Frontal cortex (tissue), 4 donors: ENCODE measurements around the gene RFTN1. TPM values are rescaled to one million over a fixed set of nuclear protein-coding genes. Genes with fewer than 3 reads are reported as not detected.

Experiments used
- DNase-seq, 2 donors: peaks; one replicate each; pipeline ENCODE4 v3.0.0; 2012; ENCODE audit warnings: low spot score in 2 of 2
- FAIRE-seq: peaks from 2 replicates; lab custom pipeline; 2012; peaks lifted over from hg19 to GRCh38; lab: Jason Lieb, UNC
- total RNA-seq: library from RNA; depleted of rRNA; stranded (reverse); fragments of >200 nt; gene quantifications from one replicate; pipeline ENCODE4 v1.2.3, GENCODE V29; 2014
- donor health status: control.
- donor health status: control.
- donor health status: control.

The RFTN1 gene, protein sequence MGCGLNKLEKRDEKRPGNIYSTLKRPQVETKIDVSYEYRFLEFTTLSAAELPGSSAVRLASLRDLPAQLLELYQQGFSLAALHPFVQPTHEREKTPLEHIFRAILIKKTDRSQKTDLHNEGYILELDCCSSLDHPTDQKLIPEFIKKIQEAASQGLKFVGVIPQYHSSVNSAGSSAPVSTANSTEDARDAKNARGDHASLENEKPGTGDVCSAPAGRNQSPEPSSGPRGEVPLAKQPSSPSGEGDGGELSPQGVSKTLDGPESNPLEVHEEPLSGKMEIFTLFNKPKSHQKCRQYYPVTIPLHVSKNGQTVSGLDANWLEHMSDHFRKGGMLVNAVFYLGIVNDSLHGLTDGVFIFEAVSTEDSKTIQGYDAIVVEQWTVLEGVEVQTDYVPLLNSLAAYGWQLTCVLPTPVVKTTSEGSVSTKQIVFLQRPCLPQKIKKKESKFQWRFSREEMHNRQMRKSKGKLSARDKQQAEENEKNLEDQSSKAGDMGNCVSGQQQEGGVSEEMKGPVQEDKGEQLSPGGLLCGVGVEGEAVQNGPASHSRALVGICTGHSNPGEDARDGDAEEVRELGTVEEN
- total RNA-seq = 11.0 TPM

DNA sequence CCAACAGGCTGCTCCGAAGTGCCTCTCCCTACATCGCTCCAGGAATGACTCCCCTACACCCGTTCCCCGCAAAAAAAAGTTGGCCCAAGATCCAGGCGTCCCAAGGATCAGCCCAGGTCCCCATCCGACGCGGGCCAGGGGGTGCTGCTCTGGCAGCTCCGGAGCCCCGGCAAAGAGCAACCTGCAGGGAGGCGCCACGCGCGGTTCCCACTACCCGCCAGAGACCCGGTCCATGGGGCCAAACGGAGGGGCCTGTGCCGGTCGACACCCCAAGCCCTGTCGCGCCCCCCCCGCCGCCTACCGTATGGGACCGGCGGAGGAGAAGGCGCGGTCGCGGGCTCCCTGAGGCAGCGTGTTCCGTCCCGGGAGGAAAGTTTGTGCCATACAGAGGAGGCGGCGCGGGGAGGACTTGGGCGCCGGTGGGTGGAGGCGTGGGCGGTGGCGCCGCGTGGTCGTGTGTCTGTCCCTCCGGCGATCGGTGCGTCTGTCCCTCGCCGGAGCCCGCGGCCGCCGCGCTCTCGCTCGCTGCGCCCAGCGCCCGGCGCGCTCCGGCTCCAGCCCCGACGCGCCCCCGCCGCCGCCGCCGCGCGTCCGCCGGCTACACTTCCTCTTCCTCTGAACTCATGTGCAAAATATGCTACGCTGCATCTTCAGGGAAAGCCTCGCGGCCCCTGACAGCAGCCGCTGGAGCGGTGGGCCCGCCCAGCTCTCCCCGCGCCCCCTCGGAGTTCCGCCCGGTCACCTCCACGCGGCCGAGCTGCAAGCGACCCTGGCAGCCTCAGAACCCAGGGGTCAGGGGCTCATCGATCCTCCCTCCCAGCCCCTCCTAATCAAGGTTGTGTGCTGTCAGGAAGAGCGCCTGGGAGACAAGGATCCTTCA, at the start of gene RFTN1:
Gene RFTN1, minus strand, starts transcription at position 559 of the 880 bp plus-strand sequence. CDS start 19,830 bp downstream, outside the sequence.
- DNase-seq (peak; percentile 52 to 54), FAIRE-seq (no peak)

DNA sequence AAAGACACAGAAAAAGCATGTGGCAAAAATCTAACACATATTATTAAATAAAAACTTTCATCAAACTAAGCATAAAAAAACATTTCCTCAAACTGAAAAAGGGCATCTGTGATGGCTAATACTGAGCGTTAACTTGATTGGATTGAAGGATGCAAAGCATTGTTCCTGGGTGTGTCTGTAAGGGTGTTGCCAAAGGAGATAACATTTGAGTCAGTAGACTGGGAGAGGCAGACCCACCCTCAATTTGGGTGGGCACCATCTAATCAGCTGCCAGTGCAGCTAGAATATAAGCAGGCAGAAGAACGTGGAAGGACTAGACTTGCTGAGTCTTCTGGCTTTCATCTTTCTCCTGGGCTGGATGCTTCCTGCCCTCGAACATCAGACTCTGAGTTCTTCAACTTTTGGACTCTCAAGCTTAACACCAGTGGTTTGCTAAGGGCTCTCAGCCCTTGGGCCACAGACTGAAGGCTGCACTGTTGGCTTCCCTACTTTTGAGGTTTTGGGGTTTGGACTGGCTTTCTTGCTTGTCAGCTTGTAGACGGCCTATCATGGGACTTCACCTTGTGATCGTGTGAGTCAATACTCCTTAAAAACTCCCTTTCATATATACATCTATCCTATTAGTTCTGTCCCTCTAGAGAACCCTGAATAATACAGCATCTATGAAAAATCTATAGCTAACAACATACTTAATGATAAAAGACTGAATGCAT, 46.3 kb upstream of the RFTN1 start:
- no peak for DNase-seq
- FAIRE-seq = no peak

DNA sequence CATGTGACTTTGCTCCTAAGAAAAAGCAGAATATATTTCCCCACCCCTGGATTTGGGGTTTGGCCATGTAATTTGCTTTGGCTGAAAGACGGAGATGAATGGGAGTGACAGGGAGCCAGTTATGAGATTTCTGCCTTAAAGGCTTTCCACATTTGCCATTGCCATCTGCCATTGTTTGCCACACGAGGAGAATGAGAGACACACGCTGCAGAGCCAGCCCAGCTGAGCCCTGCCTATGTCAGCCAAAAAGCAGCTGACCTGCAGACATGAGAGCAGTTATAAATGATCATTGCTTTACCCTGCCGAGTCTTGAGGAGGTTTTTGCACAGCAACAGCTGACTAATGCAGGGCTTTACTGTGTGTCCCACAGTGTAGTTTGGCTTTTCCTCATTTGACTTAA, 40.6 kb upstream of the RFTN1 start:
- FAIRE-seq (no peak), DNase-seq (no peak)

DNA sequence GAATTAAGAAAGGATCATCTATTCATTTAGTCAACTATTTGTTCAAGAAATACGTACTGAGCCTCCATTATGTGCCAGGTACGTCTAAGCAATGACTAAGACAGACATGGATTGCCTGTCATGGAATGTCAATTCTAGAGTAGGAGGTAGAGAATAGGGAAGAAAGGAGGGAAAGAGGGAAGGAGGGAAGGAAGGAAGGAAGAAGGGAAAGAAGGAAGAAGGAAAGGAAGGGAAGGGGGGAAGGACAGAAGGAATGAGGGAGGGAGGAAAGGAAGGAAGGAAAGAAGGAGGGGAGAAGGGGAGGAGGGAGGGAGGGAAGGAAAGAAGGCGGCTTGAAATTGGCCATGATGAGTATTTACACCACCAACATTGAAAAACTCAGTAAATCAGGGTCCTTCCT, 39.3 kb upstream of the RFTN1 start:
- FAIRE-seq = no peak
- DNase-seq = no peak

DNA sequence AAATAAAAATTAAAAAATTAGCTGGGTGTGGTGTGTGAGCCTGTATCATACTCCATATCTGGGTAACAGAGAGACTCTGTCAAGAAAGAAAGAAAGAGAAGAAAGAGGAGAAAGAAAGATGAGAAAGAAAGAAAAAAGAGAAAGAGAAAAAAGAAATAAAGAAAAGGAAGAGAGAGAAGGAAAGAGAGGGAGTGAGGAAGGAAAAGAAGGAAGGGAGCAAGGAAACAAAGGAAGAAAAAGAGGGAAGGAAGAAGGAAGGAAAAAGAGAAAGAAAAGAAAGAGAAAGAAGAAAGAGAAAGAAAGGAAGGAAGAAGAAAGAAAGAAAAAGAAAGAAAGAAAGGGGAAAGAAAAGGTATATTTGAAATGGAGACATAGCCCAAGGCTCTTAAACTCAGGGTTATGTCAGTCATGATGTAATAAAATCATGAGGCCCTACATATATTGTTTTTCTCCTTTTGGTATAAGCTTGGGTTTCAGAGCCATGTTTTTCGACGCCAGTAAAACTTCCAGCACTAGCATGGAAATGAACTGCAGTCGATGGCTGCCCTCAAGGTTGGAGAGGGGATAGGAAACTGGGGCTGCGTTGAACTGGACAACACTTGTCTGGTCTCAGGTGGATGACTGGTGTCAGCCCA, 38.0 kb upstream of the RFTN1 start:
- no peak for FAIRE-seq
- DNase-seq = no peak

DNA sequence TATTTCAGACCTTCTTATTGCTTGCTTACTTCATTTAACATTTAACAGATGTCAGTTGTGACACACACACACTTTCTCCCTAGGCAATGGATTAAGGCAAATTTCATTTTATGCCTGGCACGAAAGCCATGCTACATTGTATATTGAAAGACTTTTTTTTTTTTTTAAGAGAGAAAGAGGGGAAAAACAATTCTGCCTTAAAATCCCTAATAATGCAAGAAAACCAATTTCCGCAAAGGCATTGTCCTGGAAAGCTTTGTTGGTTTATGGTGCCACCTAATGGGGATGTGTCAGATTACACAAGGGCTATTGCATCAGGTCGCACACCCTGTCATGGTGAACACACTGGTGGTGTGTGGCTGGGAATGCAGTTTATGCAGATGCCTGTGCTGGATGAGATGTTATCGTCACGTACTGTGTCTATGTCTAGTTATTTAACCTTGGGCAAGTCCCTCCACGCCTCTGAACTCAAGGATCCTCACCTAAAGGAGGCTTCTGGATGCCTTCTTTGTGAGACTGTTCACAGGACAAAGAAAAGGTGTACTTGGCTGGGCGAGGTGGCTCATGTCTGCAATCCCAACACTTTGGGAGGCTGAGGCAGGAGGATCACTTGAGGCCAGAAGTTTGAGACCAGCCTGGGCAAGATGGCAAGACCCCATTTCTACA, 37.3 kb upstream of the RFTN1 start:
- FAIRE-seq (no peak), DNase-seq (peak; percentile 30 to 47)

DNA sequence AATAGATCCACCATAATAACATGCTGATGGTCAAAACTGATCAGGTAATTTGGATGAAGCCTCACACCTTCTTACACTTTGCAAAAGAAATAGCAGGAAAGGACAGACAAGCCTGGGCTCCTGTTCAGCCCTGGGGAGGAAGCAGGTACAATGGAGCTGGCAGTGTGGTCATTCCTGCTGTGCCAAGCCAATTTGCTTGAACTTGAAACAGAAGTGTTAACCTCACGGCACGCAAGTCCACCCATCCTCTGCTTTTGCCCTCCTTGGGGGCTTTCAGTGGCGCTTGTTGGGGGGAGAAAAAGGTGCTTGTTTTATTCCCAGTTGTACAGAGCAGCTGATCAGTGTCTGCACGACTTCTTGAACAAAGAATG, 36.8 kb upstream of the RFTN1 start:
- FAIRE-seq (no peak), DNase-seq (no peak)

DNA sequence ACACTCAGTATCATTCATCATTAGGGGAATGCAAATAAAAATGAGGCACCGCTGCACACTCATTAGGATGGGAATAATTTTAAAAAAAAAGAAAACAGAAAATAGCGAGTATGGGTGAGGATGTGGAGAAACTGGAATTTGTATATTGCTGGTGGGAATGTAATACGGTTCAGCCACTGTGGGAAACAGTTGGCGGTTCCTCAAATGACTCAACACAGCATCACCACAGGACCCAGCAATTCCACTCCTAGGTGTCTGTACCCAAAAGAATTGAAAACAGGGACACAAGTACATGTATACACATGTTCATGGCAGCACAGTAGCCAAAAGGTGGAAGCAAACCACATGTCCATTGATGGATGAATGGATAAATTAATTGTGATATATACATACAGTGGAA, 35.2 kb upstream of the RFTN1 start:
- FAIRE-seq (no peak), DNase-seq (no peak)

DNA sequence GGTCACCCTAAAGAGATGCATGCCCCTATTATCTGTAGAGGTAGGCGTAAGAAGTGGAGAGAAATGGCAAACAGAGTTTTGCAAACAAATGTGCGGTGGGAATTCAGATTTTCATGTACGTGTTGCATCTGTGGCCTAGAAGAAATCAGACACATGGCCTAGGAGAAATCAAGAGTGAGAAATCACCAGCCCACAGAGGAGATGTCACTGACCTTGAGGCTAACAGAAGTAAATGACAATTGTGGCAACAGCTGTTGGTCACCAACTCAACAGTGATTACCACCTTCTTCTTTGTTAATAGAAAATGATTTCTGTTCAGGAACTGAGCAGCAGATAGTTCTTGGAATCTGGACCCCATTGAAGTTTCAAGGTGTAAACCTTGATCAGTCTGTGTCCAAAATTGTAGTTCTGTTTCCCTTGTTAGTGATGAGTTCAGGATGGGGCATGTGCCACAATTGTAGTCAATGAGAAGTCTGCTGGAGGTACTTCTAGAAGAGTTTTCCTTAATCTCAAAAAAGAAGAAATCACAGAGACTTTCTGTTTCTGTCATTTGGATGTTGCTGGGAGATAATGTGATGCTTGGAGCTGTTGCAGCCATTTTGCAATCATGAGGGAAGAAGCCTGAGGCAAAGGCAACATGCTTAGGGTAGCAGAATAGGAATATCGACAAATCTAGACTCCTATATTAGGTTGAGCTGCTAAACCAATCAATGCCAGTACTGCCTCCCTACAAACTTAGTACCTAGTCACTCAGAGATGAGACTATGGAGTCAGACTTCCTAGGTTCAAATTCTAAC, 34.3 kb upstream of the RFTN1 start:
- FAIRE-seq (no peak), DNase-seq (no peak)

DNA sequence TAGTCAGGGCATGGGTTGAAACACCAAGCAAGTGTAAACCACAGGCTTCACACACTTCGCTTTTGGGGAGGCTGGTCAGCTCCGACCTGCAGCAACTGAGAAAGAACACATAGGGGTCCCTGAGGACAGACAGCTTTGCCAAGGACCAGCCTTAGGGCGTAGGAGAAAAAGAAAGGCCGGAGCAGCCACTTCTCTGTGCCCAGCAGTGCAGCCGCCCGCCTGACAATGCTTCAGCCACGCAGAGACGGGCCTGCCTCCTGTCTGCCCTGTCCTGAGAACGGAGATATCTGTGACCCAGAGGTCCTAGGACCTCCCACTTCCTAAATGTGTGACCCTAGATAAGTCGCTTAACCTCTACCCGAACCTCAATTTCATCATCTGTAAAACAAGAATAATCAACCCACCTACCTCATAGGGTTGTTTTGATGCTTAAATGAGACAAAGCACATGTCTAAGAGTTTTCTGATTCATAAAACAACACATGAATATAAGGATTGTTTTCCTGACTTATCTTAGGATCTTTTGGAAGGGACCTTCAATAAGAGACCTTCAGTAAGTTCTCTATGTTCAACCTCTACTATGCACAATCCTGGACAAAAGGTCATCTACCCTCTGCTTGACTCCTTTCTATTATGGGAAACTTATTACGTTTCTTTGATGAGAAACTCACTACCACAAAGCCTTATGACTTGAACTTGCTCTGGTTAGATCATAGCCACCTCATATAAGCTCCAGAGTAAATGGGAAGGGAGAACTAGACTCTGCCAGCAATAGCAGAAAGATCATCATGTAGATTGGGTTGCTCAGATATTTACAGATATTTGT, 32.9 kb upstream of the RFTN1 start:
- DNase-seq = no peak
- FAIRE-seq = no peak

DNA sequence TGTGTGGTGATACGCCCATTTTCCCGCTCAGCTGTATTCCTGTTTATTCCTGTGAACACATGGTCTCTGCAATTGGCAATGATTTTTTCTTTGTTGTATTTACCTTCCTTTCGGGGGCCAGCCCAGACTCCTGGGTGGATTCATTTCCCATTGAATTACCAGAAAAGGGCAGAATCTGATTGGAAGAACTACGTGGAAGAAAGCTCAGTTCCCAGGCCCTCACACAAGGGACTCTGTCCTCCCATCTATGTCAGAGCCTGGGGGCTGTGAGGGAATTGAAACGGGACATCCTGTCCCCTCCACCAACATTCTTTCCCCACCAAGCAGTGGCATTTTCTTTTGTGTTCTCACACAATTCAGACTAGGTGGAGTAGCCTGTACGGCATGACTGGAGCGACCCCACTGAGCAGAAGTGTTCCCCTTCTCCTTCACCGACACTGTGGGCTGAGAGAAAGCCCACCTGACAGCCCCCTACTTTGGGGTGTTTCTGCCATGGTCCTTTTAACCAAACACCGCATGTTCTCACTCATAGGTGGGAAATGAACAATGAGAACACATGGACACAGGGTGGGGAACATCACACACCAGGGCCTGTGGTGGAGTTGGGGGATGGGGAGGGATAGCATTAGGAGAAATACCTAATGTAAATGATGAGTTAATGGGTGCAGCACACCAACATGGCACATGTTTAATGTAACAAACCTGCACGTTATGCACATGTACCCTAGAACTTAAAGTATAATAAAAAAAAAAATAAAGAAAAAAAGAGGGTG, 32.1 kb upstream of the RFTN1 start:
- FAIRE-seq (no peak), DNase-seq (no peak)

DNA sequence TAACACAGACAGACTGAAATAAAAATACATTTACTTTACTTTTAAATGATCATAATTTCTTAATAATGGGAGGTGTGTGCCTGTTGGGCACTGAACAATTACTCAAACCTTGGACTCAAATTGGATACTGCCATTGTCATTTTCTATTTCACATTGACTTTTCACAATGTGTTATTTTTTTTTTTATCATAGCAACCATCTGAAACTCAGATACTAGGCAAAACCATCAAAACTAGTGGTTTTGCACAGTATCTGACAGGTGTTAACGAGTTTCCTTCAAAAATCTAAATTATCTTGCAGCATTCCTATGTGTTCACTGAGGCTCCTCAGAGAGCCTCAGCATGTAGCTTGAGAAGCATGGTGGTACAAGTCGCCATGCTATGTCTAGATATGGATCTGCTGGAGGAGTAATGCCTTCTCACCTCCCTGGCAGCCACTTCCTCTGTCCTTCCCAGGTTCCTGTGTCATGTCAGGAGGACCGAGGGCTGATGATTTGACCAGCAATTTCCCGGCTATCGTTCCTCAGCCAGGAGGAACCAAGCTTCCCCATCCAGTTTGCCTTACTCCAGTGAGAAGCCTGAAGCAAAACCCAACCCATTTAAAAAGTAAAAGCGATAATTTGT, 29.9 kb upstream of the RFTN1 start:
- no peak for DNase-seq
- FAIRE-seq = no peak

DNA sequence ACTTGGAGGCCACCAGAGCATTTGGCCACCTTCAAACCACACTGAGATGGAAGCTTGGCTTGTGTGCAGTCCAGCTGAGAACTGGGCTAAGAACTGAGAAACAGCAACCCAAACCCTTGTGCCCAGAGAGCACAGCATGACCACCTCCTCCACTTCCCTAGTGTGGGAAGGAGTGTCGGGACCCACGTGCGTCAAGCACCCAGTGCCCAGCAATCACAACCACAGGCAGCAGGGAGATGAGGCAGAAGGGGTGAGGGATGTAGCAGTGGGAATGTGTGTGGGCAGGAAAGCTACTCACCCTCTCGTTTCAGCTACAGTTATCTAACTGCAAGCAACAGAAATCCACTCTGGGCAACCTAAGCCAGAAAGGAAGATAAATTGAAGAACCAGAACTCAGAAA, 25.0 kb upstream of the RFTN1 start:
- FAIRE-seq = no peak
- no peak for DNase-seq

DNA sequence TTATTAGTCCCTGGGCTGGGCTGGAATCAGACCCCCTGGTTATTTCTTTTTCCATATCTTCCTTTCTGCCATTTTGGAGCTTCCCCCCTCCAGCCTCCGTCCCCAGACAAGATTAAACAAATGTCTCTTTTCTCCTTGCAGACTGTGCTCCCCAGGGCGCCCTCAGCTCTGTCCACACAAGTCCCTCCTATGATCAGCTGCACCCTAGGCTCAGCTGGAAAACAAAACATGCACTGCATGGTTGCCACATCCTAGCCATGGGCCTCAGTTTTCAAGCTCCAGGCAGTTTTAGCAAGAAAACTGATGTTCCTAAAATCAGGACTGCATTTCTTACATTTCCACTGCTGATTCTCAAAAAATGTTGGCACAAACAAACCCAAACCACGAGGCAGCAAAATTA, 23.5 kb upstream of the RFTN1 start:
- DNase-seq (no peak), FAIRE-seq (no peak)

DNA sequence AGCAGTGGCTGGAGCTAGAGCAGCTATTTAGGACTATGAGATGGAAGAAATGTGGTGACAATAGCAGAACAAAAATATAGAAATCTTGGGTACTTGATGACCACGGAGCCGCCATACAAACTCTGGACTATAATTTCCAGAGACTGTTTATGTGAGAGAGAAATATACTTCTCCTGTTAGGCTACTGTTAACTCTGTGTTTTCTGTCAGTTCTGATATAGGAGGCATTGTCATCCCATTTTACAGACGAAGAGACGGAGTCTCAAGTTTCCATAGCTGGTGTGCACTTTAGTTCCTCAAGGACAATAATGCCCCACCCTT, 22.8 kb upstream of the RFTN1 start:
- FAIRE-seq (no peak), DNase-seq (no peak)

DNA sequence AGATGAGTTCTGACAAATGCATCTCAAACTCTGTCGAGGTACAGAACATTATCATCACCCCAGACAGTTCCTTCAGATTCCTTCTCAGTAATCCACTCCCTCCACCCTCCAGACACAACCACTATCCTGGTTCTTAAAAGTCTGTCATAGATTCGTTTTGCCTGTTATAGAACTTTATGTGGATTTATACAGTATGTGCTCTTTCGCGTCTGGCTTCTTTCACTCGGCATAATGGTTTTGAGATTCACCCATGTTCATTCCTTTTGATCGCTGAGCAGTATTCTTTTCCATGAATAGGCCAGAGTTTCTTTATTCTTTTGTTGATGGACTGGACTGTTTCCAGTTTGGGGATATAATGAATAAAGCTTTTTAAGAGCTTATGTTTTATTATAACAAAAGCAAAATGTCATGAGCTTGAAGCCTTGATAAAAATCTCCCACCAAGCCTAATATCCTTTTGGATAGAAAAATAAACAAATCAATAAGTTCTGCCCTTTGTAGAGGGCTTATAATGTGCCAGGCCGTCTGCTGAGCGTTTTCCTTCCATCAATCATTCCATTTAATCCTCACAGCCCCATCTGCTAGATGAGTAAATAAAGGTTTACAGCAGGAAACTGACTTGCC, 21.3 kb upstream of the RFTN1 start:
- no peak for FAIRE-seq
- DNase-seq = no peak
